Gastroesophageal sphincter (tissue), 3 donors: ENCODE measurements around the gene LRIT1.
"Not testable (repeated sequence)": the region's sequence is repeated elsewhere in the genome, so short reads cannot be mapped to it uniquely, and the experiment has no call there.

Experiments
- CTCF ChIP-seq, 4 experiments: fragments of 200-600 bp in 2 of 4; fragments of 450-650 bp in 2 of 4; sonication (generic) in 1 of 4; IDR thresholded peaks; one replicate each; pipeline ENCODE4 v1.5.1; 2017 to 2019; ENCODE audit warnings: antibody characterized with exemption in 4 of 4, mild to moderate bottlenecking in 2 of 4, moderate library complexity in 2 of 4
- EP300 ChIP-seq: sonication (generic); formaldehyde crosslinking; IDR thresholded peaks from one replicate; pipeline ENCODE4 v1.6.1; 2017; ENCODE audit warnings: antibody characterized with exemption, mild to moderate bottlenecking
- POLR2A ChIP-seq, 2 donors: fragments of 450-650 bp; IDR thresholded peaks; one replicate each; pipeline ENCODE4 v1.6.1; 2017; ENCODE audit warnings: antibody characterized with exemption in 2 of 2, mild to moderate bottlenecking in 2 of 2, moderate library complexity in 1 of 2

- not testable (repeated sequence) for TF ChIP-seq EP300; POLR2A (IDR thresholded peaks at IDR 0.05); CTCF (IDR thresholded peaks at IDR 0.05)
These were observed 38.6 kb upstream of the LRIT1 start for GRCh38 chr10:84279876-84280475.
